ENCODE measurements around the gene ZYG11A. TPM values are rescaled to one million over a fixed set of nuclear protein-coding genes. Genes with fewer than 3 reads are reported as not detected.

Gene ZYG11A
- total RNA-seq, 1 donor from 2014 or later, result 0.18 TPM

DNA sequence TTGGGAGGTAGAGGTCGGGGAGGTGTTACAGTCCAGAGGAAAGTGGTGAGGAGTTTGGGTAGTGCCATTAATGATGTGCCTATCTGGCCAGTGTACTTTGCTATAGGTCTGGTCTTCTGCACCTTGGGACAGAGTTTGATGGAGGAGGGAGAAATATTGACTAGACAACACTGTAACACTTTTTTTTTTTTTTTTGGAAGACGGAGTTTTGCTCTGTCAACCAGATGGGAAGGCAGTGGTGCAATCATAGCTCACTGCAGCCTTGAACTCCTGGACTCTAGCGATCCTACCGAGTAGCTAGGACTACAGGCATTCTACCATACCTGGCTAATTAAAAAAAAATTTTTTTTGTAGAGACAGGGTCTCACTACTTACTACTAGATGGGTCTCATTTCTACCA lies 86.5 kb downstream of the ZYG11A start:
- TF ChIP-seq, protein P1, sequence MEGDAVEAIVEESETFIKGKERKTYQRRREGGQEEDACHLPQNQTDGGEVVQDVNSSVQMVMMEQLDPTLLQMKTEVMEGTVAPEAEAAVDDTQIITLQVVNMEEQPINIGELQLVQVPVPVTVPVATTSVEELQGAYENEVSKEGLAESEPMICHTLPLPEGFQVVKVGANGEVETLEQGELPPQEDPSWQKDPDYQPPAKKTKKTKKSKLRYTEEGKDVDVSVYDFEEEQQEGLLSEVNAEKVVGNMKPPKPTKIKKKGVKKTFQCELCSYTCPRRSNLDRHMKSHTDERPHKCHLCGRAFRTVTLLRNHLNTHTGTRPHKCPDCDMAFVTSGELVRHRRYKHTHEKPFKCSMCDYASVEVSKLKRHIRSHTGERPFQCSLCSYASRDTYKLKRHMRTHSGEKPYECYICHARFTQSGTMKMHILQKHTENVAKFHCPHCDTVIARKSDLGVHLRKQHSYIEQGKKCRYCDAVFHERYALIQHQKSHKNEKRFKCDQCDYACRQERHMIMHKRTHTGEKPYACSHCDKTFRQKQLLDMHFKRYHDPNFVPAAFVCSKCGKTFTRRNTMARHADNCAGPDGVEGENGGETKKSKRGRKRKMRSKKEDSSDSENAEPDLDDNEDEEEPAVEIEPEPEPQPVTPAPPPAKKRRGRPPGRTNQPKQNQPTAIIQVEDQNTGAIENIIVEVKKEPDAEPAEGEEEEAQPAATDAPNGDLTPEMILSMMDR (IDR thresholded peaks at IDR 0.05; ENCODE audit: unreplicated experiment), result no peak
- Mint-ChIP-seq H3K27ac (ENCODE audit: unreplicated experiment) (no peak overlapping the region), H3K4me1 (ENCODE audit: unreplicated experiment) (peaks cover 7% of the 10 kb centered on the region), H3K36me3 (ENCODE audit: low read depth, unreplicated experiment) (peaks cover 4% of the 10 kb centered on the region), H3K9me3 (ENCODE audit: unreplicated experiment) (no peaks in the 10 kb centered on the region), H3K27me3 (ENCODE audit: unreplicated experiment) (peaks cover 8% of the 10 kb centered on the region), H3K4me3 (ENCODE audit: unreplicated experiment) (no peak overlapping the region)
- no peak for DNase-seq (ENCODE audit: low spot score)

DNA sequence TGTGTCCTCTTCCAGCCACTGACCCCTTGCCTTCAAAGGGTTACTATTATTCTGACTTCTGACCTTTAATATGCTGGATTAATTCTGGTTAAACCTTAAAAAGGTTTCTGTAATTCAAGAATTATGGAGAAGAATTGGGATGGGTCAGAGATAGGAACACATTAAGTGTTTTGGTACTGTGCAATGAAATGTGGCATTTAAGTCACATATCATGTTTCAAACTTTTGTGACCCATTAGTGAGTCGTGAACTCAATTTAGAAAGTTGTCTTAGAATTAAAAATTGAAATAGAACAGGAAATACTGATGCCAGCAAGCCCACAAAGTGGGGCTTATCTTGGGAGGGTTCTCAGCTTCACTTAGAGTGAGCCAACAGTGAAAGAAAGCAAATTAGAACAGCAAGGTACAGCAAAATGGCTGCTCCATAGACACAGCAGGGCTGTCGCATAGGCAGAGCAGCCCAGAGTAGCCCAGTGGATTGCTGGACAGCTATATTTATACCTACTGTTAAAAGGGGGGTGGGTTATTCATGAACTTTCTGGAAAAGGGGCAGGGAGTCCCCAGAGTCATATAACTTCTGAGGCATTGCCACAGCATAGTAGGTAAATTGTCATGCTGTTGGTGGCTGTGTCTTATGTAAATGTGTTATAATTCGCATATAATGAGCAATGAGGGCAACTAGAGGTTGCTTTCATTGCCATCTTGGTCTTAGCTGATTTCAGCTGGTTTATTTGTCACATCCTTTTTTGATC lies 95.0 kb downstream of the ZYG11A start:
- Mint-ChIP-seq H3K27ac (ENCODE audit: unreplicated experiment) (no peak overlapping the region), H3K27me3 (ENCODE audit: unreplicated experiment) (no peaks in the 10 kb centered on the region), H3K36me3 (ENCODE audit: low read depth, unreplicated experiment) (no peaks in the 10 kb centered on the region)

DNA sequence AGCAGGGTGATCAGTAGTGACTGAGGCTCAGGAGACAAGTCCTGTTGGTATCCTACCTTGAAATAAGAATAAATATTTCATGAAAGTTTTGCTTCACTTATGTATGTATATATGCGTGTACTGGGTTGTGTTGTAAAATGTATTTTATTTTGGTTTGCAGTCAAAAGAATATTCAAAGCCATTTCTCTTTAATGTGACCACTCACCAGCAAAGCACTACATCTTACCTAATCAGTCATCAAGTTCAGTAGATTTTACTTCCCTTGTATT lies 95.6 kb downstream of the ZYG11A start:
- Mint-ChIP-seq H3K4me3 (ENCODE audit: unreplicated experiment) (no peak overlapping the region), H3K27me3 (ENCODE audit: unreplicated experiment) (no peaks in the 10 kb centered on the region), H3K36me3 (ENCODE audit: low read depth, unreplicated experiment) (no peaks in the 10 kb centered on the region), H3K9me3 (ENCODE audit: unreplicated experiment) (no peaks in the 10 kb centered on the region), H3K27ac (ENCODE audit: unreplicated experiment) (no peak overlapping the region), H3K4me1 (ENCODE audit: unreplicated experiment) (no peaks in the 10 kb centered on the region)
- TF ChIP-seq, protein P1 (IDR thresholded peaks at IDR 0.05; ENCODE audit: unreplicated experiment), result no peak
- DNase-seq (ENCODE audit: low spot score), result no peak

More for the DNA sequence above, 95.0 kb downstream of the ZYG11A start:
- Mint-ChIP-seq H3K4me1 (ENCODE audit: unreplicated experiment) (no peaks in the 10 kb centered on the region), H3K4me3 (ENCODE audit: unreplicated experiment) (no peak overlapping the region), H3K9me3 (ENCODE audit: unreplicated experiment) (no peaks in the 10 kb centered on the region)
- no peak for DNase-seq (ENCODE audit: low spot score)
- TF ChIP-seq, protein P1 (IDR thresholded peaks at IDR 0.05; ENCODE audit: unreplicated experiment), result no peak

DNA sequence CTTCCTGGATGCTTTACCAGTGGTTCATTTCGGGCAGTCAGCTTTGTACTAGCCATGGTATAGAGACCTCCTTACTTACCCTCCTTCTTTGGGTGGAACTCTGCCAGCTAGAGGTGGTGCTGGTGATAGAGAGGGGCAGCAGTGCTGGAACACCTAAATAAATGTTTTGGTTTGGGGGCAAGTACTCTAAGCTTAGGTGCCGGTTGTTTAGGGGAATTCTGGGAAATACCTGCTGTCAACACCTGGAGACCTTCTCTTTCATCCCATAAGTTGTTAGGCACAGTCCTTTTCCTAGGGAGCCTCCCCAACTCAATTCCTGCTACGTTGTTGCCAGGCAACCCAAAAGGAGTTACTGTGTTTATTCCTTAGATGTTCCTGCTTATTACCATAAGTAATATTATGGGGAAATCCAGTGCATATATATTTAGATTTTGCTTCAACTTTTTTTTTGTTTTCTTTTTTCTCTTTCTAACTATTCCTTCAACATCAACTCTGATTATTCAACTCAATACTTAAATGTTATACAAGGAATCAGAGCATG lies 101.4 kb downstream of the ZYG11A start:
- Mint-ChIP-seq H3K4me3 (ENCODE audit: unreplicated experiment) (no peak overlapping the region), H3K9me3 (ENCODE audit: unreplicated experiment) (no peaks in the 10 kb centered on the region), H3K4me1 (ENCODE audit: unreplicated experiment) (no peaks in the 10 kb centered on the region), H3K36me3 (ENCODE audit: low read depth, unreplicated experiment) (no peaks in the 10 kb centered on the region), H3K27me3 (ENCODE audit: unreplicated experiment) (no peaks in the 10 kb centered on the region), H3K27ac (ENCODE audit: unreplicated experiment) (no peak overlapping the region)
- TF ChIP-seq, protein P1 (IDR thresholded peaks at IDR 0.05; ENCODE audit: unreplicated experiment), result no peak
- DNase-seq (ENCODE audit: low spot score), result no peak

DNA sequence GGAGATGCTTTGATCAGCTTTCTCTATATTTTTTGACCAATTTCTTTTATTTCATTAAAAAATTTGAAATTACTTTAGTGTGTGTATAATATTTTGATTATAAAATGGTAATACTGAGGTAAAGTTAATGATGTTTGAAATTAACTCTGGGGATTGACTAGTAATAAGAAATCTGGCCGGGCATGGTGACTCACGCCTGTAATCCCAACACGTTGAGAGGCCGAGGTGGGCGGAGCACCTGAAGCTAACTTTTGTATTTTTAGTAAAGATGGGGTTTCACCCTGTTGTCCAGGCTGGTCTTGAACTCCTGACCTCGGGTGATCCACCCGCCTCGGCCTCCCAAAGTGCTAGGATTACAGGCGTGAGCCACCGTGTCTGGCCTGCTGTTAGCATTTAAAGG lies 102.0 kb downstream of the ZYG11A start:
- Mint-ChIP-seq H3K9me3 (ENCODE audit: unreplicated experiment) (no peaks in the 10 kb centered on the region), H3K4me3 (ENCODE audit: unreplicated experiment) (no peak overlapping the region), H3K27me3 (ENCODE audit: unreplicated experiment) (no peaks in the 10 kb centered on the region), H3K27ac (ENCODE audit: unreplicated experiment) (no peak overlapping the region), H3K4me1 (ENCODE audit: unreplicated experiment) (no peaks in the 10 kb centered on the region), H3K36me3 (ENCODE audit: low read depth, unreplicated experiment) (no peaks in the 10 kb centered on the region)
- no peak for DNase-seq (ENCODE audit: low spot score)
- TF ChIP-seq, protein P1 (IDR thresholded peaks at IDR 0.05; ENCODE audit: unreplicated experiment), result no peak
